Measurements from ENCODE around the gene RPS16. TPM values are rescaled to one million over a fixed set of nuclear protein-coding genes. Genes with fewer than 3 reads are reported as not detected.

Gene RPS16
- total RNA-seq, 6 donors from 2014 or later, result 634 to 2,303 (median 1,625) TPM

GRCh38 chr19:39434123-39435076 is 1.3 kb downstream of the RPS16 start:
- Histone ChIP-seq H3K36me3 (peaks cover 20 to 34% (median 30%) of the 10 kb centered on the region in 4 donors), H3K4me1 (peaks cover 36 to 58% (median 50%) of the 10 kb centered on the region in 4 donors), H3K27me3 (no peaks in the 10 kb centered on the region), H3K4me3 (peak overlapping the region; percentile 83 to 98 (median 96)), H3K9me3 (no peaks in the 10 kb centered on the region), H3K27ac (peak overlapping the region; percentile 88 to 94 (median 92))
- 47 to 57% methylated on average over 10 of the region's 10 CpGs for WGBS, 2 donors
- ATAC-seq (ENCODE audit: low FRiP score in 2 of 2) (no peak), DNase-seq (no peak)
- TF ChIP-seq POLR2AphosphoS5 (IDR thresholded peaks at IDR 0.05), result no peak
- no peak for TF ChIP-seq POLR2A (IDR thresholded peaks at IDR 0.05)
- TF ChIP-seq EP300 (IDR thresholded peaks at IDR 0.05), result no peak
- no peak for TF ChIP-seq CTCF (IDR thresholded peaks at IDR 0.05)

GRCh38 chr19:39433480-39434079 is 2.2 kb downstream of the RPS16 start:
- 96% methylated on average over 8 of the region's 8 CpGs; no CpG with 5 or more reads in 1 of the 2 donors for WGBS, 2 donors
- H3K27ac ChIP-seq, result peak overlapping the region in 3 of 4 donors; percentile 88 to 92 (median 91)
- TF ChIP-seq CTCF (IDR thresholded peaks at IDR 0.05) (no peak), POLR2AphosphoS5 (IDR thresholded peaks at IDR 0.05) (no peak), EP300 (IDR thresholded peaks at IDR 0.05) (no peak), POLR2A (IDR thresholded peaks at IDR 0.05) (no peak)
- H3K27me3 ChIP-seq, result no peaks in the 10 kb centered on the region
- no peaks in the 10 kb centered on the region for H3K9me3 ChIP-seq
- peaks cover 20 to 34% (median 30%) of the 10 kb centered on the region in 4 donors for H3K36me3 ChIP-seq
- no peak for DNase-seq
- no peak for ATAC-seq (ENCODE audit: low FRiP score in 2 of 2)
- peak overlapping the region in 1 of 4 donors; percentile 83 for H3K4me3 ChIP-seq
- peaks cover 43 to 66% (median 58%) of the 10 kb centered on the region in 4 donors for H3K4me1 ChIP-seq

GRCh38 chr19:39432677-39433025 is 3.1 kb downstream of the RPS16 start:
- Histone ChIP-seq H3K27me3 (no peaks in the 10 kb centered on the region), H3K4me1 (peaks cover 51 to 75% (median 65%) of the 10 kb centered on the region in 4 donors), H3K9me3 (no peaks in the 10 kb centered on the region), H3K4me3 (no peak overlapping the region), H3K27ac (peak overlapping the region in 3 of 4 donors; percentile 86 to 93 (median 92)), H3K36me3 (peaks cover 20 to 34% (median 30%) of the 10 kb centered on the region in 4 donors)
- DNase-seq (no peak), ATAC-seq (ENCODE audit: low FRiP score in 2 of 2) (no peak)
- TF ChIP-seq EP300 (IDR thresholded peaks at IDR 0.05), result no peak
- no peak for TF ChIP-seq CTCF (IDR thresholded peaks at IDR 0.05)
- no peak for TF ChIP-seq POLR2AphosphoS5 (IDR thresholded peaks at IDR 0.05)
- TF ChIP-seq POLR2A (IDR thresholded peaks at IDR 0.05), result no peak
- 93 to 96% methylated on average over 8 of the region's 8 CpGs for WGBS, 2 donors

GRCh38 chr19:39430675-39431593 is 4.8 kb downstream of the RPS16 start:
- H3K4me1 ChIP-seq, result peaks cover 41 to 68% (median 58%) of the 10 kb centered on the region in 4 donors
- peaks cover 20 to 34% (median 30%) of the 10 kb centered on the region in 4 donors for H3K36me3 ChIP-seq
- WGBS, 2 donors, result 42 to 46% methylated on average over 17 to 25 of the region's 25 CpGs
- peak overlapping the region; percentile 86 to 96 (median 92) for H3K27ac ChIP-seq
- no peaks in the 10 kb centered on the region for H3K9me3 ChIP-seq
- peak in 1 of 2 donors; percentile 88 for DNase-seq
- peak; percentile 68 to 85 for ATAC-seq (ENCODE audit: low FRiP score in 2 of 2)
- H3K27me3 ChIP-seq, result no peaks in the 10 kb centered on the region
- peak overlapping the region in 2 of 4 donors; percentile 0 to 22 for H3K4me3 ChIP-seq
- TF ChIP-seq POLR2AphosphoS5 (IDR thresholded peaks at IDR 0.05) (peak; percentile 88 to 99), CTCF (IDR thresholded peaks at IDR 0.05) (peak in 1 of 6 experiments; percentile 4), POLR2A (IDR thresholded peaks at IDR 0.05) (peak in 2 of 4 donors; percentile 27 to 69), EP300 (IDR thresholded peaks at IDR 0.05) (peak; percentile 98 to 100 (median 99))
